HUES48 (cell line): ENCODE data around the gene MYO1G.
A peak's percentile ranks its signal among the peaks of the same experiment; 100 is the strongest.

Experiments
- H3K27ac ChIP-seq: one replicate; pipeline ENCODE4 v1.7.0; 2013; ENCODE audit warnings: low read depth, low read length, inconsistent platforms
- H3K27me3 ChIP-seq: 2 replicates; pipeline ENCODE4 v1.6.1; 2013; ENCODE audit warnings: mild to moderate bottlenecking, low read length; ENCODE audit not compliant: control insufficient read depth, insufficient read depth
- H3K36me3 ChIP-seq: 2 replicates; pipeline ENCODE4 v1.6.1; 2013; ENCODE audit warnings: low read length; ENCODE audit not compliant: control insufficient read depth, insufficient read depth
- H3K4me1 ChIP-seq: 2 replicates; pipeline ENCODE4 v1.6.1; 2013; ENCODE audit warnings: mild to moderate bottlenecking, low read length; ENCODE audit not compliant: control insufficient read depth, insufficient read depth
- H3K4me3 ChIP-seq: 2 replicates; pipeline ENCODE4 v1.5.1; 2013; ENCODE audit warnings: mild to moderate bottlenecking, low read depth, low read length
- H3K9ac ChIP-seq: 2 replicates; pipeline ENCODE4 v1.6.1; 2013; ENCODE audit warnings: mild to moderate bottlenecking, low read depth, low read length, moderate library complexity
- H3K9me3 ChIP-seq: 2 replicates; pipeline ENCODE4 v1.6.1; 2013; ENCODE audit warnings: low read length; ENCODE audit not compliant: control insufficient read depth, insufficient read depth

MYO1G gene

GRCh38 chr7:44964831-44965440, 13.9 kb downstream of the MYO1G start:
- Histone ChIP-seq H3K4me3 (no peak overlapping the region), H3K9me3 (no peaks in the 10 kb centered on the region), H3K9ac (no peak overlapping the region), H3K36me3 (no peaks in the 10 kb centered on the region), H3K4me1 (no peaks in the 10 kb centered on the region), H3K27me3 (peaks cover 28% of the 10 kb centered on the region), H3K27ac (no peak overlapping the region)

DNA sequence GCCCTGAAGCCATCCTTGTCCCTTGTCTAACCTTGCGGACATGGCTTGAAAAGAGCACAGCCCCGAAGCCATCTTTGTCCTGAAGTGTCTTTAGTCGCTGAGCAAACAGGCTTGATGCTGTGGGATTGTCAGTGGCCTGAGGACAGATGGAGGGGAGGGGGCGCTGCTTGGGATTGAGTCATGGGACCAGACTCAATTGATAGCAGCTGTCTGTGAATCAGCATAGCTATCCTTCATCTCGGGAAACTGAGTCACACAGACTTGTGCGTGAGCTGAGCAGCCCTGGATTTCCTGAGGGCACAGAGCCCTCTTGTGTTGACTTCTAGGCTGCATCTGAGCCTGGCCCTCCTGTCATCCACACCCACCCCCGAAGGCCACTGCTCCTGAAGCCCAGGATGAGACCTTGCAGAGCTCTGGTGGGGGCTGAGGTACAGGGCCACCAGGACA, 14.4 kb downstream of the MYO1G start:
- Histone ChIP-seq H3K4me3 (no peak overlapping the region), H3K27ac (no peak overlapping the region), H3K9ac (no peak overlapping the region), H3K27me3 (peaks cover 33% of the 10 kb centered on the region), H3K9me3 (no peaks in the 10 kb centered on the region), H3K36me3 (no peaks in the 10 kb centered on the region), H3K4me1 (no peaks in the 10 kb centered on the region)

GRCh38 chr7:44963364-44964290, 15.2 kb downstream of the MYO1G start:
- Histone ChIP-seq H3K4me3 (peak overlapping the region; percentile 54; the same call in 1 of the 2 replicates), H3K27ac (no peak overlapping the region), H3K9me3 (no peaks in the 10 kb centered on the region), H3K36me3 (no peaks in the 10 kb centered on the region), H3K9ac (no peak overlapping the region), H3K27me3 (peaks cover 38% of the 10 kb centered on the region), H3K4me1 (no peaks in the 10 kb centered on the region)

- Histone ChIP-seq H3K4me1 (no peaks in the 10 kb centered on the region), H3K9me3 (no peaks in the 10 kb centered on the region), H3K9ac (peak overlapping the region; percentile 61), H3K27ac (no peak overlapping the region), H3K27me3 (peaks cover 38% of the 10 kb centered on the region), H3K4me3 (peak overlapping the region; percentile 54), H3K36me3 (no peaks in the 10 kb centered on the region)
Observed at GRCh38 chr7:44962483-44963251, 16.1 kb downstream of the MYO1G start.

- H3K27me3 ChIP-seq, result peaks cover 38% of the 10 kb centered on the region
- H3K36me3 ChIP-seq, result no peaks in the 10 kb centered on the region
- no peaks in the 10 kb centered on the region for H3K4me1 ChIP-seq
- H3K9me3 ChIP-seq, result no peaks in the 10 kb centered on the region
- peak overlapping the region; percentile 54 for H3K4me3 ChIP-seq
- no peak overlapping the region for H3K27ac ChIP-seq
- peak overlapping the region; percentile 61 for H3K9ac ChIP-seq
Observed at GRCh38 chr7:44961844-44962482, 16.9 kb downstream of the MYO1G start.

DNA sequence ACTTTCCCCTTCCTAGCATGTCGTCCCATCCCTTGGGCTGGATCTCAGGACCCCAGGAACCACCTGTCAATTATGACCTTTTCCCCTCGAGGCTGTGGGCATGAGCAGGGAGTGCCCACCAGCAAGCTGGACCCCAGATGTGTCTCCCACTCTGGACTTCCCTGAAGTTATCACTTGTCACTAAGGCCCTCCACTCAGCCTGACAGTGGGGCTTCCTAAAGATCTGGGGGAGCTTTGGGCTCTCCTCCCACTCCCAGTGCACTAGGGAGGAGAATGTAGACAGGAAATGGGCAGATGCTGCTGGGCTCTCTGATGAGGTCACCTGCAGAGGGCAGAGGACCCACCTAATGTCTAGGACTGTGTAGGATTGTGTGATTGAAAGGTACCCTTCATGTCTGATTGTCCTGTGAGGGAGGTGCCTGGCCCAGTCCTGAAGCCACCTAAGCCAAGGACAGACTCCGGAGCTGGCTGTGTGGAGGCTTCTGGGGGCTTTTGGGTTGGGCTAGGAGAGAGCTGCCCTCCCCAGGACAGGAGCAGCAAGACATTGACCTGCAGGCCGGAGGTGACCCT, 18.7 kb downstream of the MYO1G start:
- Histone ChIP-seq H3K27ac (no peak overlapping the region), H3K4me1 (no peaks in the 10 kb centered on the region), H3K9ac (no peak overlapping the region), H3K36me3 (no peaks in the 10 kb centered on the region), H3K9me3 (no peaks in the 10 kb centered on the region), H3K4me3 (no peak overlapping the region), H3K27me3 (peaks cover 38% of the 10 kb centered on the region)

- H3K27ac ChIP-seq, result no peak overlapping the region
- H3K9me3 ChIP-seq, result no peaks in the 10 kb centered on the region
- peaks cover 38% of the 10 kb centered on the region for H3K27me3 ChIP-seq
- H3K4me3 ChIP-seq, result no peak overlapping the region
- H3K4me1 ChIP-seq, result no peaks in the 10 kb centered on the region
- no peaks in the 10 kb centered on the region for H3K36me3 ChIP-seq
- no peak overlapping the region for H3K9ac ChIP-seq
Observed at GRCh38 chr7:44959433-44959951, 19.3 kb downstream of the MYO1G start.

- no peaks in the 10 kb centered on the region for H3K4me1 ChIP-seq
- H3K27me3 ChIP-seq, result peaks cover 33% of the 10 kb centered on the region
- no peaks in the 10 kb centered on the region for H3K9me3 ChIP-seq
- H3K36me3 ChIP-seq, result no peaks in the 10 kb centered on the region
- H3K27ac ChIP-seq, result no peak overlapping the region
- H3K9ac ChIP-seq, result no peak overlapping the region
- H3K4me3 ChIP-seq, result no peak overlapping the region
Observed at GRCh38 chr7:44958645-44959344, 20.0 kb downstream of the MYO1G start.

DNA sequence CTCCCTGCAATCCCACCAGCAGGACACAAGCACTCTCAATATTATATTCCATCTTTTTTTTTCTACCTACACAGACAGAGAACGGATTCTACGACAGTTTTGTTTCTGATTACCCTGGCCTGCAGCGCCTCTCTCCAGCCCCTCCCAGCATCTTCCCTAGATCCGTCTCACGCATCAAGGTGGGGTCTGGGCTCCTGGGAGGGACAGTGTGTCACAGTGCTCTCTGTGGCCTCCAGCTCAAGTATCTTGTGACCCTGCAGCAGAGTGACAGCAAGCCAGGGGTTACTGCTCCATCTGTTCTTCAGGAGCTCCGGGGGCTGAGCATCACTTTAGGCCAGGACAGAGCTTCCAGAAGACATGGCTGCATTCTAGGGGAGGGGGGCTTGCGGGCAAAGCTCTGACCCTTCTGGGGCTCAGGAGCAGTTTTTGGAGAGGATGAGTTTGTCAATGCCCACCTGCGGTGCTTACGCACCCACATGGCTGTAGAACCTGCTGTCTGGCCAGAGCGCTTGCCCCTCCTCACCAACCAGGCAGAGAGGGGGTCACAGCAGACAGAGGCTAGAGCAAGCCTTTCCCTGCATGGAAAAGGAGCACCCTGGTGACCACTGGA, 22.6 kb downstream of the MYO1G start:
- no peak overlapping the region for H3K9ac ChIP-seq
- H3K9me3 ChIP-seq, result no peaks in the 10 kb centered on the region
- H3K36me3 ChIP-seq, result no peaks in the 10 kb centered on the region
- no peaks in the 10 kb centered on the region for H3K4me1 ChIP-seq
- no peak overlapping the region for H3K4me3 ChIP-seq
- H3K27me3 ChIP-seq, result peaks cover 12% of the 10 kb centered on the region; the same call in 1 of the 2 replicates
- H3K27ac ChIP-seq, result no peak overlapping the region
